Neural crest cell (in vitro differentiated cells): Measurements from ENCODE around the gene POGK. TPM values are rescaled to one million over a fixed set of nuclear protein-coding genes. Genes with fewer than 3 reads are reported as not detected.

Experiments
- DNase-seq: peaks from one replicate; pipeline ENCODE4 v3.0.0; 2021; ENCODE audit warnings: low read depth, mixed read lengths, low spot score
- H3K27ac Mint-ChIP-seq: one replicate; pipeline ENCODE4 v1.8.0; 2021; ENCODE audit warnings: mild to moderate bottlenecking, mixed read lengths; ENCODE audit not compliant: unreplicated experiment
- H3K27me3 Mint-ChIP-seq: 2 replicates; pipeline ENCODE4 v1.8.0; 2021; ENCODE audit warnings: low read depth, mild to moderate bottlenecking, mixed read lengths
- H3K36me3 Mint-ChIP-seq: 2 replicates; pipeline ENCODE4 v1.8.0; 2021; ENCODE audit warnings: low read depth, mild to moderate bottlenecking, mixed read lengths
- H3K4me1 Mint-ChIP-seq: 2 replicates; pipeline ENCODE4 v1.8.0; 2021; ENCODE audit warnings: mixed read lengths
- H3K4me3 Mint-ChIP-seq: one replicate; pipeline ENCODE4 v1.8.0; 2021; ENCODE audit warnings: mild to moderate bottlenecking, mixed read lengths
- H3K9me3 Mint-ChIP-seq: 2 replicates; pipeline ENCODE4 v1.8.0; 2021; ENCODE audit warnings: mixed read lengths
- total RNA-seq: library from RNA; stranded (reverse); gene quantifications from 2 replicates; pipeline ENCODE4 v1.2.1, GENCODE V29; 2021
- TF ChIP-seq, protein P1 (sequence below): fragments of 200-600 bp; sonication (generic); conservative IDR thresholded peaks from 2 replicates; pipeline ENCODE4 v1.5.0; 2021; ENCODE audit warnings: antibody characterized with exemption, mild to moderate bottlenecking

Gene POGK
- total RNA-seq, 1 donor from 2014 or later, result 60.0 TPM

DNA sequence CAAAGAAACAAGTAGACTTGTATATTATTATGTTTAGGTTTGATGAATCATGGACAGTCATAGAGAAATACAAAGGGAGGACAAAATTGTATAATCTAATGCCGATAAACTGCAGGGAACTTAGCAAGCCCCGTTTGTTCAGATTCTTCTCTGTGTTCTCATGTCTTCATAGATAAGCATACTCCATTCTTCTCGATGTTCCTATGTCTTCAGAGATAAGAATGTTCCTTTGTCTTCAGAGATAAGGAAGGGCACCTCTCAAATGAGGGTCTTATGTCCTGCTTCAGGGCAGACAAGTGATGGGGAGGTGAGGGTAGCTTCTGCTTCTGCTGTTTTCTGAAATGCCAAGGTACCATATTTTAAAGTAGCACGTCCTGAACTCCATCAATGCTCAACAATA is 56.5 kb downstream of the POGK start:
- no peak for DNase-seq
- Mint-ChIP-seq H3K27me3 (peaks cover 17% of the 10 kb centered on the region), H3K9me3 (peaks cover 15% of the 10 kb centered on the region), H3K27ac (no peak overlapping the region), H3K4me1 (no peaks in the 10 kb centered on the region), H3K36me3 (peaks cover 13% of the 10 kb centered on the region), H3K4me3 (no peak overlapping the region)
- TF ChIP-seq, protein P1, sequence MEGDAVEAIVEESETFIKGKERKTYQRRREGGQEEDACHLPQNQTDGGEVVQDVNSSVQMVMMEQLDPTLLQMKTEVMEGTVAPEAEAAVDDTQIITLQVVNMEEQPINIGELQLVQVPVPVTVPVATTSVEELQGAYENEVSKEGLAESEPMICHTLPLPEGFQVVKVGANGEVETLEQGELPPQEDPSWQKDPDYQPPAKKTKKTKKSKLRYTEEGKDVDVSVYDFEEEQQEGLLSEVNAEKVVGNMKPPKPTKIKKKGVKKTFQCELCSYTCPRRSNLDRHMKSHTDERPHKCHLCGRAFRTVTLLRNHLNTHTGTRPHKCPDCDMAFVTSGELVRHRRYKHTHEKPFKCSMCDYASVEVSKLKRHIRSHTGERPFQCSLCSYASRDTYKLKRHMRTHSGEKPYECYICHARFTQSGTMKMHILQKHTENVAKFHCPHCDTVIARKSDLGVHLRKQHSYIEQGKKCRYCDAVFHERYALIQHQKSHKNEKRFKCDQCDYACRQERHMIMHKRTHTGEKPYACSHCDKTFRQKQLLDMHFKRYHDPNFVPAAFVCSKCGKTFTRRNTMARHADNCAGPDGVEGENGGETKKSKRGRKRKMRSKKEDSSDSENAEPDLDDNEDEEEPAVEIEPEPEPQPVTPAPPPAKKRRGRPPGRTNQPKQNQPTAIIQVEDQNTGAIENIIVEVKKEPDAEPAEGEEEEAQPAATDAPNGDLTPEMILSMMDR, result no peak

DNA sequence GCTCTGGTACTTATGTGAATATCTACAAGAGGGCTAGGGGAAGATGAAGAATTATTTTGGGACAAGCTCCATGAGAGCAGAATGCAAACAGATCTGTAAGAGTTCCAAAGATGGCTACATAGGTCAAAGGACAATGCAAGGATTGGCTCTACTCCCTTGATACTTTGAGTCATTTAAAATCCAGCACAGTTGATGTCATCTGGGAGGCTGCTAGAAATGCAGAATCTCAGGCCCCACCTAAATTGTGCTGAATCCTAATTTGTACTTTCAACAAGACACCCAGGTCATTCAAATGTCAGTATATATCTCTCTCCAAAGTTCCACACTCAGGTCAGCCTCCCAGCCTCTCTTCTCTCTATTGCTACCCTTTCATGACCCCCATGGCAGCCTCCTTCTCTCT is 60.5 kb downstream of the POGK start:
- Mint-ChIP-seq H3K36me3 (peaks cover 11% of the 10 kb centered on the region), H3K27me3 (no peaks in the 10 kb centered on the region), H3K4me1 (no peaks in the 10 kb centered on the region), H3K4me3 (no peak overlapping the region), H3K27ac (no peak overlapping the region), H3K9me3 (peaks cover 13% of the 10 kb centered on the region)
- TF ChIP-seq, protein P1, result no peak
- no peak for DNase-seq

DNA sequence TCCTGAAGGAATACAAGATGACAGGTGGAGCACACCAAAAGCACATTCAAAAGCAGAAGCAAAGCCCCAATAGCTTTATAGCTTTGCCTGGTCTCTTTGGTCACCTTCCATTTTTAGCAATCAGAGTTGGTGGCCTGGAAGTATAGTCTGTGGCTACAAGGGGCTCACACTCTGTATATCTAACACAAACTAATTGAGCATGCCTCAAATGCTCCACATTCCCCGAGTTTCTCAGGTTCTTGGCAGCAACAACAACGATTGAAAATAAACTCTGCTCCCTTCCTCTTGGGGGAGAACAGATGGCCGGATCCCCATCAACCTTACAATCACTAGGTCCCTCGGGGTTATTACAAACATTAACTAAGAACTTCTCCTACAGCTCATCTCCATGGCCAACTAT is 61.7 kb downstream of the POGK start:
- Mint-ChIP-seq H3K9me3 (peaks cover 13% of the 10 kb centered on the region), H3K4me3 (no peak overlapping the region), H3K36me3 (peaks cover 10% of the 10 kb centered on the region), H3K27me3 (no peaks in the 10 kb centered on the region), H3K27ac (no peak overlapping the region), H3K4me1 (no peaks in the 10 kb centered on the region)
- no peak for DNase-seq
- TF ChIP-seq, protein P1, result no peak

DNA sequence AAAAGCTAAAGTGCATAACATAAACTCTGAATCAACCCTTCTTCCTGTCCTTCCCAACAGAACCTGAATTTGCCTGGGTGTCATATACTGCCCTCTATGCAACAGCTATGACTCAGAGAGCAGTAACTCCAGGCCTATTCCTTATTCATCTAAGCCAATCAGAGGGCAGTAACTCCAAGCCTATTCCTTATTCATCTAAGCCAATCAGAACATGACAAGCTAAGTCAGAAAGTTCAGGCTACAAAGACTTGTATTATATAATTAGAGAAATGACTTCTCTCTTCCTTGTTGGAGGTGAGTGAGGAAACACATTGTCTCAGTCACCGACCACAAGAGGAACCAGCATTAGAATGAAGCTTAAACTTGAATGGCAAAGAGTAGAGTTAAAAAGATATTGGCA is 63.0 kb downstream of the POGK start:
- TF ChIP-seq, protein P1, result no peak
- Mint-ChIP-seq H3K4me1 (no peaks in the 10 kb centered on the region), H3K27ac (no peak overlapping the region), H3K4me3 (no peak overlapping the region), H3K9me3 (peaks cover 8% of the 10 kb centered on the region), H3K36me3 (peaks cover 6% of the 10 kb centered on the region), H3K27me3 (no peaks in the 10 kb centered on the region)
- no peak for DNase-seq

DNA sequence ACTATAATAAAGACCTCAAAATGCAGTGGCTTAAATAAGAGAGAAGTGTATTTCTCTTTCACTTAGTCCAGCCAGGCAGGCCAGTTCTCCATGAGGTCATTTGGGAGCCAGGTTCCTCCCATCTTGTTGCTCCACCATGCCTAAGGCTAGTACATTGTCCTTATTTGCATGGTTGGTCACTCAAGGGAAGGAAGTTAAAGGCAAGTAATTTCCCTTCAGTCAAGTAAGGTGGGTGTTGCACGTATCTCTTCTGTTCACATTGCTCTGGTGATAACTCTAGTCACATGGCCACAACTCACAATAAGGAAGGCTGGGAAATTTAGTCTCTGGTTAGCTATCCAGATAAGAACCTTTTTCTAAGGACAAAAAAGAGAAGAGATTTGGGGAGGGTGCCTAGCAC is 64.0 kb downstream of the POGK start:
- no peak for DNase-seq
- TF ChIP-seq, protein P1, result no peak
- Mint-ChIP-seq H3K27me3 (no peaks in the 10 kb centered on the region), H3K4me1 (no peaks in the 10 kb centered on the region), H3K9me3 (peaks cover 3% of the 10 kb centered on the region), H3K27ac (no peak overlapping the region), H3K36me3 (peaks cover 3% of the 10 kb centered on the region), H3K4me3 (no peak overlapping the region)

DNA sequence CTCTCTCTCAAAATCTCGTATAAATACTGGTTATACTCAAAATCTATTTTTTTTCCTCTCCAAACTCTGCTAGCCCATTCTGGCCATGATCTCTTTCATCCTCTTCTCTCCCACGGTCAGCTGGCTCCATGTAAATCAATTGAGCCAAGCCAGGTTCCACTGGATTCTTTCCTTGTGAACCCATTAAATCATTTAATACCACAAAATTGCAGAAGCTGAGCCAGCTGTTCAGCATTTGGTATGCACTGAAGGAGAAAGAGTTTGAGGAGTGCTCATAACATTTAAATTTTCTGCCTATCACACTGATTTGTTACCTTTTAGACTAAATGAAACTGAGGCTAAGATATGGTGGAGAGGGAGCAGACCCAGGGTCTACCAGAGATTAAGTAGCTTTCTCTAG is 65.9 kb downstream of the POGK start:
- H3K27me3 Mint-ChIP-seq, result no peaks in the 10 kb centered on the region
- no peak overlapping the region for H3K4me3 Mint-ChIP-seq
- TF ChIP-seq, protein P1, result no peak

More for the DNA sequence above, 65.9 kb downstream of the POGK start:
- no peak for DNase-seq
- no peaks in the 10 kb centered on the region for H3K4me1 Mint-ChIP-seq
- no peak overlapping the region for H3K27ac Mint-ChIP-seq
- H3K36me3 Mint-ChIP-seq, result no peaks in the 10 kb centered on the region
- no peaks in the 10 kb centered on the region for H3K9me3 Mint-ChIP-seq
